HepG2 (cell line): Measurements from ENCODE around the gene FGF1.

ENCODE experiments used
- CTCF ChIP-seq: sonication (generic); formaldehyde crosslinking; IDR thresholded peaks from 2 replicates; pipeline ENCODE4 v1.5.0; 2020; ENCODE audit warnings: mild to moderate bottlenecking, missing genetic modification reagents, moderate library complexity
- EZH2 ChIP-seq: conservative IDR thresholded peaks from 2 replicates; pipeline ENCODE4 v1.6.1; 2012; ENCODE audit warnings: mild to moderate bottlenecking, low read depth, low read length, moderate library complexity
- HBP1 ChIP-seq: IDR thresholded peaks from 2 replicates; pipeline ENCODE4 v1.6.1; 2016; ENCODE audit warnings: low read depth, control low read depth
- HOXA9 ChIP-seq: sonication (generic); formaldehyde crosslinking; IDR thresholded peaks from 2 replicates; pipeline ENCODE4 v1.8.1; 2022; ENCODE audit warnings: missing genetic modification reagents, mild to moderate bottlenecking, moderate library complexity, borderline replicate concordance
- JUND ChIP-seq: sonication (generic); formaldehyde crosslinking; IDR thresholded peaks from 2 replicates; pipeline ENCODE4 v1.8.0; 2022; ENCODE audit warnings: mild to moderate bottlenecking, missing genetic modification reagents
- KAT7 ChIP-seq: IDR thresholded peaks from 2 replicates; pipeline ENCODE4 v1.6.1; 2018; ENCODE audit warnings: borderline replicate concordance, missing compliant biosample characterization
- MAZ ChIP-seq, 2 experiments: sonication (generic) in 1 of 2; formaldehyde crosslinking in 1 of 2; IDR thresholded peaks; 2 replicates each; pipeline versions ENCODE4 v1.5.0 to v1.6.1; 2012 to 2020; ENCODE audit warnings: low read depth in 2 of 2, mild to moderate bottlenecking in 2 of 2, borderline replicate concordance in 1 of 2, improper control_type of control experiment in 1 of 2, low read length in 1 of 2, missing genetic modification reagents in 1 of 2, moderate library complexity in 1 of 2
- NFE2L2 ChIP-seq: fragments of 150-350 bp; IDR thresholded peaks from 2 replicates; pipeline ENCODE4 v1.6.1; 2014; ENCODE audit warnings: low read length
- NR3C1 ChIP-seq: sonication (generic); formaldehyde crosslinking; IDR thresholded peaks from 2 replicates; pipeline ENCODE4 v1.4.0; 2020; ENCODE audit warnings: missing genetic modification reagents
- PATZ1 ChIP-seq: sonication (generic); formaldehyde crosslinking; IDR thresholded peaks from 2 replicates; pipeline ENCODE4 v1.4.0; 2020; ENCODE audit warnings: missing genetic modification reagents
- RBFOX2 ChIP-seq: fragments of 200-400 bp; formaldehyde crosslinking; IDR thresholded peaks from 2 replicates; pipeline ENCODE4 v1.6.1; 2017; ENCODE audit warnings: low read depth, mild to moderate bottlenecking, low read length
- ZNF225 ChIP-seq: sonication (generic); formaldehyde crosslinking; IDR thresholded peaks from 2 replicates; pipeline ENCODE4 v1.4.0; 2020; ENCODE audit warnings: mild to moderate bottlenecking, missing genetic modification reagents
- ZNF644 ChIP-seq: IDR thresholded peaks from 2 replicates; pipeline ENCODE4 v1.6.1; 2016; ENCODE audit warnings: low read depth
- ZNF766 ChIP-seq: sonication (generic); formaldehyde crosslinking; IDR thresholded peaks from 2 replicates; pipeline ENCODE4 v1.5.0; 2020; ENCODE audit warnings: missing genetic modification reagents, borderline replicate concordance

- TF ChIP-seq NR3C1 (no peak), KAT7 (CRISPR knock-in tag) (no peak), CTCF (CRISPR knock-in tag) (no peak), MAZ (IDR thresholded peaks at IDR 0.05; ENCODE audit: borderline replicate concordance, low read depth, low read length) (no peak), MAZ (CRISPR knock-in tag; IDR thresholded peaks at IDR 0.05; ENCODE audit: low read depth) (no peak), EZH2 (no peak), PATZ1 (CRISPR knock-in tag) (no peak), HBP1 (CRISPR knock-in tag) (no peak), ZNF225 (CRISPR knock-in tag) (no peak), RBFOX2 (no peak), HOXA9 (CRISPR knock-in tag) (no peak), NFE2L2 (no peak), ZNF644 (no peak), ZNF766 (CRISPR knock-in tag) (no peak), JUND (CRISPR knock-in tag) (no peak)
Observed at GRCh38 chr5:142679744-142680143, 6.1 kb downstream of the FGF1 start.
